H9 (cell line): ENCODE data around the gene C19orf44. TPM values are rescaled to one million over a fixed set of nuclear protein-coding genes. Genes with fewer than 3 reads are reported as not detected.

Experiments used
- DNase-seq: peaks from one replicate; pipeline ENCODE4 v3.0.0-alpha.2; 2017
- H2AFZ ChIP-seq: one replicate; pipeline ENCODE4 v1.6.1; 2013; ENCODE audit warnings: mild to moderate bottlenecking, low read length, control low read depth, moderate library complexity
- H2AK5ac ChIP-seq: 2 replicates; pipeline ENCODE4 v1.6.1; 2013; ENCODE audit warnings: low read length, control low read depth, mixed read lengths; ENCODE audit not compliant: insufficient read length
- H2BK120ac ChIP-seq: one replicate; pipeline ENCODE4 v1.6.1; 2013; ENCODE audit warnings: low read depth, mild to moderate bottlenecking, low read length, control low read depth, inconsistent platforms; ENCODE audit not compliant: poor library complexity, severe bottlenecking
- H2BK12ac ChIP-seq: 2 replicates; pipeline ENCODE4 v1.6.1; 2013; ENCODE audit warnings: low read length, control low read depth, mixed read lengths, low read depth; ENCODE audit not compliant: insufficient read length
- H2BK15ac ChIP-seq: 2 replicates; pipeline ENCODE4 v1.6.1; 2013; ENCODE audit warnings: low read depth, low read length, control low read depth
- H2BK20ac ChIP-seq: one replicate; pipeline ENCODE4 v1.6.1; 2013; ENCODE audit warnings: low read depth, mild to moderate bottlenecking, low read length, control low read depth, inconsistent platforms; ENCODE audit not compliant: poor library complexity, severe bottlenecking
- H2BK5ac ChIP-seq: 2 replicates; pipeline ENCODE4 v1.6.1; 2013; ENCODE audit warnings: low read length, control low read depth, mixed read lengths; ENCODE audit not compliant: insufficient read length
- H3K14ac ChIP-seq: 2 replicates; pipeline ENCODE4 v1.6.1; 2013; ENCODE audit warnings: low read length, control low read depth; ENCODE audit not compliant: insufficient read depth
- H3K18ac ChIP-seq: 2 replicates; pipeline ENCODE4 v1.6.1; 2013; ENCODE audit warnings: low read depth, mild to moderate bottlenecking, mixed read lengths, low read length, control low read depth; ENCODE audit not compliant: insufficient read length
- H3K23ac ChIP-seq: 2 replicates; pipeline ENCODE4 v1.6.1; 2013; ENCODE audit warnings: low read length, control low read depth, mixed read lengths, low read depth; ENCODE audit not compliant: insufficient read length
- H3K23me2 ChIP-seq: 2 replicates; pipeline ENCODE4 v1.6.1; 2013; ENCODE audit warnings: low read depth, mild to moderate bottlenecking, mixed read lengths, low read length, control low read depth; ENCODE audit not compliant: insufficient read length, poor library complexity, severe bottlenecking
- H3K27ac ChIP-seq: 2 replicates; pipeline ENCODE4 v1.5.1; 2013; ENCODE audit warnings: low read length, control low read depth, mixed read lengths, low read depth; ENCODE audit not compliant: insufficient read length
- H3K27me3 ChIP-seq: 2 replicates; pipeline ENCODE4 v1.6.1; 2013; ENCODE audit warnings: low read length, control low read depth, inconsistent platforms; ENCODE audit not compliant: insufficient read depth
- H3K4ac ChIP-seq: 2 replicates; pipeline ENCODE4 v1.6.1; 2013; ENCODE audit warnings: low read depth, mild to moderate bottlenecking, control low read depth, inconsistent platforms, low read length, moderate library complexity
- H3K4me1 ChIP-seq: 2 replicates; pipeline ENCODE4 v1.6.1; 2013; ENCODE audit warnings: low read length, control low read depth, inconsistent platforms; ENCODE audit not compliant: insufficient read depth
- H3K4me2 ChIP-seq: 2 replicates; pipeline ENCODE4 v1.6.1; 2013; ENCODE audit warnings: low read length, control low read depth, mixed read lengths; ENCODE audit not compliant: insufficient read length, insufficient read depth
- H3K56ac ChIP-seq: 2 replicates; pipeline ENCODE4 v1.6.1; 2013; ENCODE audit warnings: low read depth, mild to moderate bottlenecking, mixed read lengths, low read length, control low read depth; ENCODE audit not compliant: insufficient read length
- H3K79me1 ChIP-seq: 2 replicates; pipeline ENCODE4 v1.6.1; 2013; ENCODE audit warnings: low read depth, mild to moderate bottlenecking, moderate library complexity, low read length, control low read depth, inconsistent platforms; ENCODE audit not compliant: insufficient read depth, poor library complexity, severe bottlenecking
- H3K79me2 ChIP-seq: 2 replicates; pipeline ENCODE4 v1.6.1; 2013; ENCODE audit warnings: low read length, control low read depth, inconsistent platforms; ENCODE audit not compliant: insufficient read depth
- H3K9ac ChIP-seq: 2 replicates; pipeline ENCODE4 v1.6.1; 2013; ENCODE audit warnings: low read length, control low read depth, mixed read lengths; ENCODE audit not compliant: insufficient read length; ENCODE audit errors: extremely low read depth
- H3K9me3 ChIP-seq: one replicate; pipeline ENCODE4 v1.6.1; 2013; ENCODE audit warnings: low read depth, low read length, inconsistent platforms; ENCODE audit not compliant: control insufficient read depth
- H3T11ph ChIP-seq: one replicate; pipeline ENCODE4 v1.6.1; 2013; ENCODE audit warnings: mild to moderate bottlenecking, low read length, control low read depth, inconsistent platforms
- H4K20me1 ChIP-seq: one replicate; pipeline ENCODE4 v1.6.1; 2013; ENCODE audit not compliant: control insufficient read depth, insufficient read length, insufficient read depth
- H4K5ac ChIP-seq: 2 replicates; pipeline ENCODE4 v1.6.1; 2013; ENCODE audit warnings: low read depth, mild to moderate bottlenecking, mixed read lengths, low read length, control low read depth; ENCODE audit not compliant: insufficient read length
- H4K8ac ChIP-seq: replicated peaks from 2 replicates; pipeline ENCODE4 v1.6.1; 2013; ENCODE audit warnings: low read length, control low read depth, mixed read lengths, low read depth; ENCODE audit not compliant: insufficient read length
- H4K91ac ChIP-seq: 2 replicates; pipeline ENCODE4 v1.6.1; 2013; ENCODE audit warnings: low read depth, mild to moderate bottlenecking, moderate library complexity, mixed read lengths, low read length, control low read depth; ENCODE audit not compliant: insufficient read length
- H3K27ac Mint-ChIP-seq, 3 experiments: 2 replicates in 2 of 3; 3 replicates in 1 of 3; pipeline ENCODE4 v1.8.0; 2020 to 2021; ENCODE audit warnings: mixed read lengths in 3 of 3, mild to moderate bottlenecking in 1 of 3, moderate library complexity in 1 of 3
- H3K27me3 Mint-ChIP-seq: 2 replicates; pipeline ENCODE4 v1.8.0; 2021; ENCODE audit warnings: low read depth, mild to moderate bottlenecking, moderate library complexity, mixed read lengths
- H3K36me3 Mint-ChIP-seq, 3 experiments: 2 replicates in 2 of 3; 3 replicates in 1 of 3; pipeline ENCODE4 v1.8.0; 2020 to 2021; ENCODE audit warnings: low read depth in 3 of 3, mixed read lengths in 3 of 3; ENCODE audit not compliant: insufficient read depth in 1 of 3
- H3K4me1 Mint-ChIP-seq, 2 experiments: 2 replicates each; pipeline ENCODE4 v1.8.0; 2020; ENCODE audit warnings: mixed read lengths in 2 of 2
- H3K4me3 Mint-ChIP-seq, 2 experiments: 2 replicates in 1 of 2; 3 replicates in 1 of 2; pipeline ENCODE4 v1.8.0; 2020 to 2021; ENCODE audit warnings: mild to moderate bottlenecking in 2 of 2, mixed read lengths in 2 of 2, moderate library complexity in 1 of 2
- H3K9me3 Mint-ChIP-seq, 2 experiments: 2 replicates in 1 of 2; 3 replicates in 1 of 2; pipeline ENCODE4 v1.8.0; 2020; ENCODE audit warnings: mild to moderate bottlenecking in 2 of 2, mixed read lengths in 2 of 2, moderate library complexity in 1 of 2
- WGBS: extraction: QIAGEN DNeasy Blood & Tissue Kit; methylation state at CpG from one replicate; pipeline ENCODE4 v1.1.7; 2013; ENCODE audit warnings: missing lambda C conversion rate, low lambda C conversion rate, mixed read lengths; ENCODE audit not compliant: insufficient read length; ENCODE audit errors: extremely low coverage; 5-methylcytosine and 5-hydroxymethylcytosine counted together
- total RNA-seq: library from RNA; stranded (reverse); gene quantifications from 2 replicates; pipeline ENCODE4 v1.2.1, GENCODE V29; 2021
- TF ChIP-seq, protein P1 (sequence below): fragments of 200-600 bp; sonication (generic); conservative IDR thresholded peaks from 3 replicates; pipeline ENCODE4 v1.8.0; 2021; ENCODE audit warnings: antibody characterized with exemption, mild to moderate bottlenecking

Gene C19orf44
- total RNA-seq, 1 experiment from 2014 or later: 6.4 TPM

DNA sequence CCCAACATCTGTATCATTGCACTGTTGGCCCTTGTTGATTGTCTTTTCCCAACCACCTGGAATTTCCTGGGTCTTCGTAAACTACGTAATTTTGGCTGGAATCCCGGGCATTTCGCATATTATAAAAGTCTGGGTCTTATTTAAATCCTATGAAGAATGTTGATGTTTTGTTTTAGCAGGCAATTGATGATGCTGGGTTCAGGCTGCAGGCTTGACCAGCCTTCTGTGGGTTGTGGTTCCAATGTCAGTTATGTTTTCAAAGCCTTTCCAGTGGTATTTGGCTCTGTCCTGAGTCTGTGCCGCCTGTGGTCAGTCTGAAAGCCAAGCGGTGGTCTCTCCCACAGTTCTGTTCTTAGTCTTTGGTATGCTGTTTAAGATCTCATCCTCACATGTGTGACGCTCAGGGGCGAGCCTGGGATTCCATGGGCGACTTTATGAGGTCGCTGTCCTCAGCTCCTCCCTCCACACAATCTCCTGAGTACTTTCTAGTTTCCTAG, 63.6 kb downstream of the C19orf44 start:
- H3K79me1 ChIP-seq: no peaks in the 10 kb centered on the region
- H3K9me3 ChIP-seq: no peaks in the 10 kb centered on the region
- peak overlapping the region in 2 of 3 experiments; percentile 53 to 63; a peak in 3 of 7 replicates for H3K27ac Mint-ChIP-seq
- H2BK12ac ChIP-seq: no peak overlapping the region
- no peak overlapping the region for H2BK120ac ChIP-seq
- H4K8ac ChIP-seq: no peak overlapping the region
- H3K18ac ChIP-seq: no peak overlapping the region
- no peaks in the 10 kb centered on the region for H3K4me1 ChIP-seq
- TF ChIP-seq, protein P1, sequence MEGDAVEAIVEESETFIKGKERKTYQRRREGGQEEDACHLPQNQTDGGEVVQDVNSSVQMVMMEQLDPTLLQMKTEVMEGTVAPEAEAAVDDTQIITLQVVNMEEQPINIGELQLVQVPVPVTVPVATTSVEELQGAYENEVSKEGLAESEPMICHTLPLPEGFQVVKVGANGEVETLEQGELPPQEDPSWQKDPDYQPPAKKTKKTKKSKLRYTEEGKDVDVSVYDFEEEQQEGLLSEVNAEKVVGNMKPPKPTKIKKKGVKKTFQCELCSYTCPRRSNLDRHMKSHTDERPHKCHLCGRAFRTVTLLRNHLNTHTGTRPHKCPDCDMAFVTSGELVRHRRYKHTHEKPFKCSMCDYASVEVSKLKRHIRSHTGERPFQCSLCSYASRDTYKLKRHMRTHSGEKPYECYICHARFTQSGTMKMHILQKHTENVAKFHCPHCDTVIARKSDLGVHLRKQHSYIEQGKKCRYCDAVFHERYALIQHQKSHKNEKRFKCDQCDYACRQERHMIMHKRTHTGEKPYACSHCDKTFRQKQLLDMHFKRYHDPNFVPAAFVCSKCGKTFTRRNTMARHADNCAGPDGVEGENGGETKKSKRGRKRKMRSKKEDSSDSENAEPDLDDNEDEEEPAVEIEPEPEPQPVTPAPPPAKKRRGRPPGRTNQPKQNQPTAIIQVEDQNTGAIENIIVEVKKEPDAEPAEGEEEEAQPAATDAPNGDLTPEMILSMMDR: no peak
- no peaks in the 10 kb centered on the region for H3K27me3 Mint-ChIP-seq
- H3K4me2 ChIP-seq: no peak overlapping the region
- no peak overlapping the region for H2BK15ac ChIP-seq
- no peak overlapping the region for H3T11ph ChIP-seq
- no peak overlapping the region for H3K14ac ChIP-seq
- H4K5ac ChIP-seq: no peak overlapping the region
- no peak overlapping the region for H2BK5ac ChIP-seq
- no peaks in the 10 kb centered on the region for H4K20me1 ChIP-seq
- peaks cover 13 to 80% (median 56%) of the 10 kb centered on the region in 3 experiments; a peak in 6 of 7 replicates for H3K36me3 Mint-ChIP-seq
- H4K91ac ChIP-seq: no peak overlapping the region
- H3K4me3 Mint-ChIP-seq: no peak overlapping the region
- no peak overlapping the region for H2BK20ac ChIP-seq
- H3K4me1 Mint-ChIP-seq: no peaks in the 10 kb centered on the region
- no peaks in the 10 kb centered on the region for H3K9me3 Mint-ChIP-seq
- no peak overlapping the region for H3K27ac ChIP-seq
- H2AFZ ChIP-seq: no peak overlapping the region
- H3K9ac ChIP-seq: no peak overlapping the region
- H3K23ac ChIP-seq: no peak overlapping the region
- no peak for DNase-seq
- WGBS: no CpG with 5 or more reads among the region's 10 CpGs
- H3K56ac ChIP-seq: no peak overlapping the region
- H3K79me2 ChIP-seq: no peaks in the 10 kb centered on the region
- no peaks in the 10 kb centered on the region for H3K23me2 ChIP-seq
- no peak overlapping the region for H2AK5ac ChIP-seq
- no peak overlapping the region for H3K4ac ChIP-seq
- no peaks in the 10 kb centered on the region for H3K27me3 ChIP-seq
